ENCODE results near the gene PCCA.
A peak's percentile ranks its signal among the peaks of the same experiment; 100 is the strongest.
"Not testable (repeated sequence)": the region's sequence is repeated elsewhere in the genome, so short reads cannot be mapped to it uniquely, and the experiment has no call there.

The PCCA gene

GRCh38 chr13:100247937-100248336 is 159.0 kb downstream of the PCCA start:
- no peak for DNase-seq

- DNase-seq, result no peak
Measured at GRCh38 chr13:100254002-100254401, 165.1 kb downstream of the PCCA start.

GRCh38 chr13:100262404-100262803 is 173.5 kb downstream of the PCCA start:
- no peak for DNase-seq

GRCh38 chr13:100266026-100266425 is 177.1 kb downstream of the PCCA start:
- DNase-seq, result no peak

GRCh38 chr13:100269837-100270236 is 180.9 kb downstream of the PCCA start:
- peak; percentile 49 for DNase-seq

GRCh38 chr13:100273138-100273537 is 184.2 kb downstream of the PCCA start:
- no peak for DNase-seq

- DNase-seq, result no peak
Measured at GRCh38 chr13:100273552-100273951, 184.7 kb downstream of the PCCA start.

- no peak for DNase-seq
Measured at GRCh38 chr13:100274942-100275506, 186.1 kb downstream of the PCCA start.

- DNase-seq, result no peak
Measured at GRCh38 chr13:100275746-100276145, 186.9 kb downstream of the PCCA start.

GRCh38 chr13:100280681-100281080 is 191.8 kb downstream of the PCCA start:
- DNase-seq, result peak; percentile 2

GRCh38 chr13:100282306-100282705 is 193.4 kb downstream of the PCCA start:
- not testable (repeated sequence) for DNase-seq

GRCh38 chr13:100290165-100290801 is 201.4 kb downstream of the PCCA start:
- peak; percentile 24 for DNase-seq

GRCh38 chr13:100291624-100292023 is 202.7 kb downstream of the PCCA start:
- no peak for DNase-seq

GRCh38 chr13:100297413-100297812 is 208.5 kb downstream of the PCCA start:
- DNase-seq, result no peak

GRCh38 chr13:100298116-100298681 is 209.3 kb downstream of the PCCA start:
- no peak for DNase-seq

GRCh38 chr13:100298691-100299090 is 209.8 kb downstream of the PCCA start:
- DNase-seq, result no peak

GRCh38 chr13:100300243-100300642 is 211.3 kb downstream of the PCCA start:
- no peak for DNase-seq

- no peak for DNase-seq
Measured at GRCh38 chr13:100300708-100301107, 211.8 kb downstream of the PCCA start.

- DNase-seq, result no peak
Measured at GRCh38 chr13:100301418-100301817, 212.5 kb downstream of the PCCA start.

- no peak for DNase-seq
Measured at GRCh38 chr13:100302391-100302790, 213.5 kb downstream of the PCCA start.

- DNase-seq, result no peak
Measured at GRCh38 chr13:100304229-100304628, 215.3 kb downstream of the PCCA start.

GRCh38 chr13:100305398-100305797 is 216.5 kb downstream of the PCCA start:
- DNase-seq, result no peak

- no peak for DNase-seq
Measured at GRCh38 chr13:100306030-100306429, 217.1 kb downstream of the PCCA start.

- no peak for DNase-seq
Measured at GRCh38 chr13:100306434-100306999, 217.6 kb downstream of the PCCA start.

All from HCEC 1CT (cell line).